ENCODE results near the gene HELZ.

GRCh38 chr17:67210915-67211314, 34.1 kb downstream of the HELZ start:
- TF ChIP-seq EP300 (IDR thresholded peaks at IDR 0.05), result no peak
- TF ChIP-seq POLR2A (IDR thresholded peaks at IDR 0.05), result no peak
- no peak for TF ChIP-seq CTCF (IDR thresholded peaks at IDR 0.05)
- no peak for TF ChIP-seq POLR2AphosphoS5 (IDR thresholded peaks at IDR 0.05)
